ENCODE measurements around the gene FAM53B.

GRCh38 chr10:124663228-124663627 is 81.0 kb downstream of the FAM53B start:
- TF ChIP-seq GATA2 (IDR thresholded peaks at IDR 0.05; ENCODE audit: low read depth, low read length): no peak
- TF ChIP-seq GATA3 (IDR thresholded peaks at IDR 0.05; ENCODE audit: low read depth, low read length): no peak

Measured in SH-SY5Y (cell line).